ENCODE results near the gene CAT.

DNA sequence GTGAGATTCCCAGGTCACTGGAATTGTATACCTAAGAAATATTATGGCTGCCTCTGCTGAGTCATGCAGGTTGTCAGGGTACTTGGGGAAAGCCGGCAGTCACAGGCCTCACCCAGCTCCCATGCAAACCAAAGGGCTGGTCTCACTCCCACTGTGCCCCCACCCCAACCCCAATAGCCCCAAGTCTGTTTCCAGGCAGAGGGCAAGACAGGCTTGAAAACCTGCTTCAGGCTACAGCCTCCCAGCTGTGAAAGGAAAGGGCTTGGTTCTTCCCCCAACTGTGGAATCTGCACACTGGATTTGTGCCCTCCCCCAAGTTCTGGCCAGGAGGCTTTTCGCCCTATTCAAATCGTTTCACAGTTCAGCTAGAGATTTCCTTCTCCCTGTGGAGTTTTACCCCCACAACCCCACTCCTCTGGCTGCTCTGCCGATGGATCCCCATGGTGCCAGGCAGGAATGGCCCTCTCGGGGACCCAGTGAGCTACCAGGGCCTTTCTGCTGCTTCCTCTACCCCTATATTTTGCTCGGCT is 43.9 kb upstream of the CAT start:
- TF ChIP-seq, protein P1, sequence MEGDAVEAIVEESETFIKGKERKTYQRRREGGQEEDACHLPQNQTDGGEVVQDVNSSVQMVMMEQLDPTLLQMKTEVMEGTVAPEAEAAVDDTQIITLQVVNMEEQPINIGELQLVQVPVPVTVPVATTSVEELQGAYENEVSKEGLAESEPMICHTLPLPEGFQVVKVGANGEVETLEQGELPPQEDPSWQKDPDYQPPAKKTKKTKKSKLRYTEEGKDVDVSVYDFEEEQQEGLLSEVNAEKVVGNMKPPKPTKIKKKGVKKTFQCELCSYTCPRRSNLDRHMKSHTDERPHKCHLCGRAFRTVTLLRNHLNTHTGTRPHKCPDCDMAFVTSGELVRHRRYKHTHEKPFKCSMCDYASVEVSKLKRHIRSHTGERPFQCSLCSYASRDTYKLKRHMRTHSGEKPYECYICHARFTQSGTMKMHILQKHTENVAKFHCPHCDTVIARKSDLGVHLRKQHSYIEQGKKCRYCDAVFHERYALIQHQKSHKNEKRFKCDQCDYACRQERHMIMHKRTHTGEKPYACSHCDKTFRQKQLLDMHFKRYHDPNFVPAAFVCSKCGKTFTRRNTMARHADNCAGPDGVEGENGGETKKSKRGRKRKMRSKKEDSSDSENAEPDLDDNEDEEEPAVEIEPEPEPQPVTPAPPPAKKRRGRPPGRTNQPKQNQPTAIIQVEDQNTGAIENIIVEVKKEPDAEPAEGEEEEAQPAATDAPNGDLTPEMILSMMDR (IDR thresholded peaks at IDR 0.05) = no peak
- TF ChIP-seq EZH2 (IDR thresholded peaks at IDR 0.05) = no peak
- TF ChIP-seq EZH2phosphoT487 (IDR thresholded peaks at IDR 0.05) = no peak

Data from neural progenitor cell (in vitro differentiated cells).